HepG2 (cell line): Measurements from ENCODE around the gene RNASE8. TPM values are rescaled to one million over a fixed set of nuclear protein-coding genes. Genes with fewer than 3 reads are reported as not detected.

ENCODE experiments used
- AFF4 ChIP-seq: sonication (generic); formaldehyde crosslinking; IDR thresholded peaks from 2 replicates; pipeline ENCODE4 v1.4.0; 2020; ENCODE audit warnings: missing genetic modification reagents
- ARNTL ChIP-seq: sonication (generic); formaldehyde crosslinking; IDR thresholded peaks from 2 replicates; pipeline ENCODE4 v1.4.0; 2020; ENCODE audit warnings: mild to moderate bottlenecking, missing genetic modification reagents
- DMAP1 ChIP-seq: IDR thresholded peaks from 2 replicates; pipeline ENCODE4 v1.6.1; 2016
- EP300 ChIP-seq, 3 experiments: sonication (generic) in 1 of 3; formaldehyde crosslinking in 1 of 3; IDR thresholded peaks; 2 replicates each; pipeline versions ENCODE4 v1.5.1 to v1.6.1; 2011 to 2020; ENCODE audit warnings: low read depth in 2 of 3, low read length in 2 of 3, borderline replicate concordance in 1 of 3, improper control_type of control experiment in 1 of 3, mild to moderate bottlenecking in 1 of 3, missing genetic modification reagents in 1 of 3, moderate library complexity in 1 of 3
- NFE2L1 ChIP-seq: sonication (generic); formaldehyde crosslinking; IDR thresholded peaks from 2 replicates; pipeline ENCODE4 v1.4.0; 2020; ENCODE audit warnings: missing genetic modification reagents, mild to moderate bottlenecking, borderline replicate concordance
- TFE3 ChIP-seq: IDR thresholded peaks from 2 replicates; pipeline ENCODE4 v1.6.1; 2016
- ZNF567 ChIP-seq: sonication (generic); formaldehyde crosslinking; IDR thresholded peaks from 2 replicates; pipeline ENCODE4 v1.8.1; 2023; ENCODE audit warnings: mild to moderate bottlenecking, missing genetic modification reagents, borderline replicate concordance
- ZNF598 ChIP-seq: sonication (generic); formaldehyde crosslinking; IDR thresholded peaks from 2 replicates; pipeline ENCODE4 v1.5.1; 2020; ENCODE audit warnings: mild to moderate bottlenecking, missing genetic modification reagents, borderline replicate concordance
- ZNF619 ChIP-seq: sonication (generic); formaldehyde crosslinking; IDR thresholded peaks from 2 replicates; pipeline ENCODE4 v1.4.0; 2020; ENCODE audit warnings: mild to moderate bottlenecking, missing genetic modification reagents
- polyA plus RNA-seq, 8 experiments: library from polyadenylated mRNA; depleted of rRNA in 3 of 8; stranded (reverse) in 7 of 8; unstranded in 1 of 8; fragments of >200 nt; fragmentation: Illumina TruSeq in 4 of 8; extraction: Trizol in 4 of 8; gene quantifications; 2 replicates each; pipeline versions ENCODE4 v1.2.1 to v1.2.3, GENCODE V29; 2011 to 2016; ENCODE audit warnings: low read depth in 4 of 8, missing spikeins in 1 of 8, mixed read lengths in 1 of 8; ENCODE audit not compliant: insufficient read depth in 1 of 8
- total RNA-seq, 5 experiments: library from RNA; depleted of rRNA; stranded (reverse); fragments of >200 nt; fragmentation: Illumina TruSeq; extraction: Trizol; gene quantifications; 2 replicates each; pipeline ENCODE4 v1.2.3, GENCODE V29; 2016; ENCODE audit warnings: low read depth in 1 of 5
- TF ChIP-seq, protein P1 (sequence below): sonication (generic); formaldehyde crosslinking; IDR thresholded peaks from 2 replicates; pipeline ENCODE4 v1.5.0; 2020; ENCODE audit warnings: mild to moderate bottlenecking, missing genetic modification reagents
- TF ChIP-seq, protein P2 (sequence below): sonication (generic); formaldehyde crosslinking; IDR thresholded peaks from 2 replicates; pipeline ENCODE4 v1.4.0; 2020; ENCODE audit warnings: mild to moderate bottlenecking, missing genetic modification reagents, borderline replicate concordance
- TF ChIP-seq, protein P3 (sequence below): fragments of 450-650 bp; IDR thresholded peaks from 2 replicates; pipeline ENCODE4 v1.6.1; 2016

RNASE8 gene
- total and polyA plus RNA-seq, 2 of the 13 experiments (the other 11 are each of a cell fraction or from before 2014, with no cell fraction given) = not detected

DNA sequence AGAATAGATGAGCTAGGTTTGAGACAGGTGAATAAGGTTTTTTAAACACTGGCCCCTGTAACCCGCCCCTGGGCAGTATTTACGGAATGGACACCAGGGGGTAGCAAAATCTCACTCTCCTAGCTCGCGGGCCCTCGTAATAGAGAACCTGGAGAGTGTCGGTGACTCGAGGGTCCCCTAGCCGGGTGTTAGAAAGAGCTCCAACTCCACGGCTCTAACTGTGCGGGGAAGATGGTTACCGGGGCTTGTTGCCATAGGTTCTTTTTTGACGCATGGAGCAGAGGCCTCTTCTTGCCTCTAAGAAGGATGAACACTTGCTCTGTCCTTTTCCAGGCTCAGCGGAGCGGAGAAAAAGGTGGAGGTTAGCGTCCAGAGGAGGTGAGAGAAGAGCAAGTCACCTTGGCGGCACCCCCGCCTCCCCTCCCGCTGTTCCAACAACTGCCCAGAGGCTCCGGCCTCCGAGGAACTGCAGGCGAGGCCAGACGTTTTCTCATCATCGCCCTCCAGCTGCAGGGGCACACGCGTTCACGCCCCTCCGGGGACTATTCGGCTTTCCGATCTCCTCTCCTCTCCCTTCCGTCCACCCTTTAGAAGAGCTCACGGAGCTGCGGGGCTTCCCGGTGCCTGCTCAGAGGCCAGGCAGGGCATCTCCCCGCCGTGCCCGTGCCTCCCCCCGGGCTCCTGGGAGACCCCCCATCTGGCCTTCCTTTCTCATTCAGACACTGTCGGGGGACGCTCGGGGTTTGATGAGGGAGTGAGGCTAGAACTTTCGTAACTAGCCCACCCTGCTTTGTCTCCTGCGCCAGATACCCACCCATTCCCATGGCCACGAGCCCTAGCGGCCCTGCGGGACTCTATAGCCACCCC, 11.1 kb downstream of the RNASE8 start (continued):
- TF ChIP-seq AFF4 = no peak
- TF ChIP-seq, protein P1, sequence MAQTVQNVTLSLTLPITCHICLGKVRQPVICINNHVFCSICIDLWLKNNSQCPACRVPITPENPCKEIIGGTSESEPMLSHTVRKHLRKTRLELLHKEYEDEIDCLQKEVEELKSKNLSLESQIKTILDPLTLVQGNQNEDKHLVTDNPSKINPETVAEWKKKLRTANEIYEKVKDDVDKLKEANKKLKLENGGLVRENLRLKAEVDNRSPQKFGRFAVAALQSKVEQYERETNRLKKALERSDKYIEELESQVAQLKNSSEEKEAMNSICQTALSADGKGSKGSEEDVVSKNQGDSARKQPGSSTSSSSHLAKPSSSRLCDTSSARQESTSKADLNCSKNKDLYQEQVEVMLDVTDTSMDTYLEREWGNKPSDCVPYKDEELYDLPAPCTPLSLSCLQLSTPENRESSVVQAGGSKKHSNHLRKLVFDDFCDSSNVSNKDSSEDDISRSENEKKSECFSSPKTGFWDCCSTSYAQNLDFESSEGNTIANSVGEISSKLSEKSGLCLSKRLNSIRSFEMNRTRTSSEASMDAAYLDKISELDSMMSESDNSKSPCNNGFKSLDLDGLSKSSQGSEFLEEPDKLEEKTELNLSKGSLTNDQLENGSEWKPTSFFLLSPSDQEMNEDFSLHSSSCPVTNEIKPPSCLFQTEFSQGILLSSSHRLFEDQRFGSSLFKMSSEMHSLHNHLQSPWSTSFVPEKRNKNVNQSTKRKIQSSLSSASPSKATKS = no peak
- TF ChIP-seq NFE2L1 (CRISPR knock-in tag) = peak; percentile 57; the same call in 1 of the 2 replicates
- peak; percentile 30; the same call in 1 of the 2 replicates for TF ChIP-seq TFE3 (CRISPR knock-in tag)
- 0 out of 2 replicates have a peak, but pooled peaks have one; percentile 20 for TF ChIP-seq ARNTL (CRISPR knock-in tag)
- TF ChIP-seq ZNF598 (CRISPR knock-in tag) = peak; percentile 45; the same call in 1 of the 2 replicates
- TF ChIP-seq EP300 (IDR thresholded peaks at IDR 0.05; ENCODE audit: low read depth in 2 of 2, low read length in 2 of 2) = no peak; a peak in 1 of 4 replicates
- TF ChIP-seq EP300 (CRISPR knock-in tag; IDR thresholded peaks at IDR 0.05; ENCODE audit: borderline replicate concordance) = 0 out of 2 replicates have a peak, but pooled peaks have one; percentile 12
- TF ChIP-seq, protein P2, sequence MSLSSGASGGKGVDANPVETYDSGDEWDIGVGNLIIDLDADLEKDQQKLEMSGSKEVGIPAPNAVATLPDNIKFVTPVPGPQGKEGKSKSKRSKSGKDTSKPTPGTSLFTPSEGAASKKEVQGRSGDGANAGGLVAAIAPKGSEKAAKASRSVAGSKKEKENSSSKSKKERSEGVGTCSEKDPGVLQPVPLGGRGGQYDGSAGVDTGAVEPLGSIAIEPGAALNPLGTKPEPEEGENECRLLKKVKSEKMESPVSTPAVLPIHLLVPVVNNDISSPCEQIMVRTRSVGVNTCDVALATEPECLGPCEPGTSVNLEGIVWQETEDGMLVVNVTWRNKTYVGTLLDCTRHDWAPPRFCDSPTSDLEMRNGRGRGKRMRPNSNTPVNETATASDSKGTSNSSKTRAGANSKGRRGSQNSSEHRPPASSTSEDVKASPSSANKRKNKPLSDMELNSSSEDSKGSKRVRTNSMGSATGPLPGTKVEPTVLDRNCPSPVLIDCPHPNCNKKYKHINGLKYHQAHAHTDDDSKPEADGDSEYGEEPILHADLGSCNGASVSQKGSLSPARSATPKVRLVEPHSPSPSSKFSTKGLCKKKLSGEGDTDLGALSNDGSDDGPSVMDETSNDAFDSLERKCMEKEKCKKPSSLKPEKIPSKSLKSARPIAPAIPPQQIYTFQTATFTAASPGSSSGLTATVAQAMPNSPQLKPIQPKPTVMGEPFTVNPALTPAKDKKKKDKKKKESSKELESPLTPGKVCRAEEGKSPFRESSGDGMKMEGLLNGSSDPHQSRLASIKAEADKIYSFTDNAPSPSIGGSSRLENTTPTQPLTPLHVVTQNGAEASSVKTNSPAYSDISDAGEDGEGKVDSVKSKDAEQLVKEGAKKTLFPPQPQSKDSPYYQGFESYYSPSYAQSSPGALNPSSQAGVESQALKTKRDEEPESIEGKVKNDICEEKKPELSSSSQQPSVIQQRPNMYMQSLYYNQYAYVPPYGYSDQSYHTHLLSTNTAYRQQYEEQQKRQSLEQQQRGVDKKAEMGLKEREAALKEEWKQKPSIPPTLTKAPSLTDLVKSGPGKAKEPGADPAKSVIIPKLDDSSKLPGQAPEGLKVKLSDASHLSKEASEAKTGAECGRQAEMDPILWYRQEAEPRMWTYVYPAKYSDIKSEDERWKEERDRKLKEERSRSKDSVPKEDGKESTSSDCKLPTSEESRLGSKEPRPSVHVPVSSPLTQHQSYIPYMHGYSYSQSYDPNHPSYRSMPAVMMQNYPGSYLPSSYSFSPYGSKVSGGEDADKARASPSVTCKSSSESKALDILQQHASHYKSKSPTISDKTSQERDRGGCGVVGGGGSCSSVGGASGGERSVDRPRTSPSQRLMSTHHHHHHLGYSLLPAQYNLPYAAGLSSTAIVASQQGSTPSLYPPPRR (CRISPR knock-in tag) = peak; percentile 48; the same call in 1 of the 2 replicates
- peak; percentile 76 for TF ChIP-seq ZNF619 (CRISPR knock-in tag)
- TF ChIP-seq DMAP1 = peak; percentile 45; the same call in 1 of the 2 replicates
- TF ChIP-seq, protein P3, sequence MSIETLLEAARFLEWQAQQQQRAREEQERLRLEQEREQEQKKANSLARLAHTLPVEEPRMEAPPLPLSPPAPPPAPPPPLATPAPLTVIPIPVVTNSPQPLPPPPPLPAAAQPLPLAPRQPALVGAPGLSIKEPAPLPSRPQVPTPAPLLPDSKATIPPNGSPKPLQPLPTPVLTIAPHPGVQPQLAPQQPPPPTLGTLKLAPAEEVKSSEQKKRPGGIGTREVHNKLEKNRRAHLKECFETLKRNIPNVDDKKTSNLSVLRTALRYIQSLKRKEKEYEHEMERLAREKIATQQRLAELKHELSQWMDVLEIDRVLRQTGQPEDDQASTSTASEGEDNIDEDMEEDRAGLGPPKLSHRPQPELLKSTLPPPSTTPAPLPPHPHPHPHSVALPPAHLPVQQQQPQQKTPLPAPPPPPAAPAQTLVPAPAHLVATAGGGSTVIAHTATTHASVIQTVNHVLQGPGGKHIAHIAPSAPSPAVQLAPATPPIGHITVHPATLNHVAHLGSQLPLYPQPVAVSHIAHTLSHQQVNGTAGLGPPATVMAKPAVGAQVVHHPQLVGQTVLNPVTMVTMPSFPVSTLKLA = no peak
- TF ChIP-seq ZNF567 (CRISPR knock-in tag) = 0 out of 2 replicates have a peak, but pooled peaks have one; percentile 27
